Measurements from ENCODE around the gene CIP2A. TPM values are rescaled to one million over a fixed set of nuclear protein-coding genes. Genes with fewer than 3 reads are reported as not detected.
A peak's percentile ranks its signal among the peaks of the same experiment; 100 is the strongest.

Gene CIP2A
- total RNA-seq, 6 experiments from 2014 or later, result 11.6 to 29.8 (median 26.5) TPM

DNA sequence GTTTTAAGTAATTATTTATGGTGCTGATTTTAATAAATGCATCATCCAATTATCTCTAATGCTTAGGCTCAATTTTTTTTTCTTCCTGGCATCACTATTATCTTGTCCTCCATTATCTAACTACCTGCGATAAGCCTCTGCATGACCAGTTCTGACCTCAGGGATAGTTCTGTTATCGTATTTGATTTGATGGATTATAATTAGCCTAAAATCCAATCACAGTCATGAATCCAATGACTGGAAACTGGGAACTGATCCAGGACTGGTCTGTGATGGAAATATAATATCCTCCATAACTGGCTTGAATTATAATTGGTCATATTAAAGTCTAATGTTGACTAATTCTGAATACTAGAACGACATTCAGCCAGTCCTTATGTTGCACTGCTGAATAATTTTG, 80.0 kb downstream of the CIP2A start:
- H3K4me3 Mint-ChIP-seq, result no peak overlapping the region
- no peak overlapping the region for H3K27ac Mint-ChIP-seq
- H3K4me1 Mint-ChIP-seq (ENCODE audit: low read depth), result no peaks in the 10 kb centered on the region
- no peaks in the 10 kb centered on the region for H3K36me3 Mint-ChIP-seq (ENCODE audit: low read depth)
- TF ChIP-seq, protein P1, sequence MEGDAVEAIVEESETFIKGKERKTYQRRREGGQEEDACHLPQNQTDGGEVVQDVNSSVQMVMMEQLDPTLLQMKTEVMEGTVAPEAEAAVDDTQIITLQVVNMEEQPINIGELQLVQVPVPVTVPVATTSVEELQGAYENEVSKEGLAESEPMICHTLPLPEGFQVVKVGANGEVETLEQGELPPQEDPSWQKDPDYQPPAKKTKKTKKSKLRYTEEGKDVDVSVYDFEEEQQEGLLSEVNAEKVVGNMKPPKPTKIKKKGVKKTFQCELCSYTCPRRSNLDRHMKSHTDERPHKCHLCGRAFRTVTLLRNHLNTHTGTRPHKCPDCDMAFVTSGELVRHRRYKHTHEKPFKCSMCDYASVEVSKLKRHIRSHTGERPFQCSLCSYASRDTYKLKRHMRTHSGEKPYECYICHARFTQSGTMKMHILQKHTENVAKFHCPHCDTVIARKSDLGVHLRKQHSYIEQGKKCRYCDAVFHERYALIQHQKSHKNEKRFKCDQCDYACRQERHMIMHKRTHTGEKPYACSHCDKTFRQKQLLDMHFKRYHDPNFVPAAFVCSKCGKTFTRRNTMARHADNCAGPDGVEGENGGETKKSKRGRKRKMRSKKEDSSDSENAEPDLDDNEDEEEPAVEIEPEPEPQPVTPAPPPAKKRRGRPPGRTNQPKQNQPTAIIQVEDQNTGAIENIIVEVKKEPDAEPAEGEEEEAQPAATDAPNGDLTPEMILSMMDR (IDR thresholded peaks at IDR 0.05), result no peak
- no peaks in the 10 kb centered on the region; the same call in none of the 2 replicates for H3K27me3 Mint-ChIP-seq (ENCODE audit: insufficient read depth)
- DNase-seq, result no peak
- no peaks in the 10 kb centered on the region for H3K9me3 Mint-ChIP-seq

DNA sequence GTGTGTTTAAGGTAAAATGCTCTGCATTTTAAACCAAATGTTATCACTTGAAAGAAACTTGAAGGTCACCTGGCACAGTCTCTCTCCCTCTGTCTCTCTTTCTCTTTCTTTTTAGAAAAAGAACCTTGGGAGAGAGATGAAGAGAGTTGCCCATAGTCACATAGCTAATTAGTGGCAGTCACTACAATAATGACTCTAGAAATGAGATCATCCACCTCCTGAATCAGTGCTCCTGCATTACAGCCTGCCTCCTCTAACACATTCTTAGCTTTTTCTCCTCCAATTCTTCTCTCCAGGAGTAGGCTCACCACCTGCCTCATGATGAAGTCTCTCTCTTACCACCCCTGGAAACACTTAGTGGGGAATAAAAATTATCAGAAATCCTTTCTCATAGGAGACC, 81.3 kb downstream of the CIP2A start:
- no peaks in the 10 kb centered on the region for H3K36me3 Mint-ChIP-seq (ENCODE audit: low read depth)
- no peaks in the 10 kb centered on the region for H3K4me1 Mint-ChIP-seq (ENCODE audit: low read depth)
- H3K27ac Mint-ChIP-seq, result no peak overlapping the region
- H3K27me3 Mint-ChIP-seq (ENCODE audit: insufficient read depth), result no peaks in the 10 kb centered on the region; the same call in none of the 2 replicates
- no peaks in the 10 kb centered on the region for H3K9me3 Mint-ChIP-seq
- H3K4me3 Mint-ChIP-seq, result no peak overlapping the region
- DNase-seq, result no peak
- TF ChIP-seq, protein P1 (IDR thresholded peaks at IDR 0.05), result no peak

DNA sequence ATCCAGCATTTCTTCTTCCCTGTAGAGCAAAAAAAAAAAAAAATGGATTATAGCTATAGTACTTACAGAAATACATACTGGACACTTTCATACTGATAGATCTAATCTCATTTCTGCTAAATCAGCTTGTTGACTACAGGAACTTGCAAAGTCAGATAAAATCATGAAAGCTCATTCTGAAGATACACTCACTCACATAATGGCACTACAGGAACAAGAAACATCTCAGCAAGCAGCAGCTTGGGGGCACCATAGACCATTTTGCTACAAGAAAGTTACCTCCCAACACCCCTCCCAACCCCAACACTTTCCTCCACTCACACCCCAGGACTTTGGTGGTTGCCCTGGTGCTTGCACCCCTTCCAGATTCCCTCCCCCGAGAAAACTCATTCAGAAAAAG, 83.4 kb downstream of the CIP2A start:
- TF ChIP-seq, protein P1 (IDR thresholded peaks at IDR 0.05), result no peak
- no peaks in the 10 kb centered on the region for H3K9me3 Mint-ChIP-seq
- no peaks in the 10 kb centered on the region for H3K36me3 Mint-ChIP-seq (ENCODE audit: low read depth)
- peaks cover 7% of the 10 kb centered on the region for H3K27me3 Mint-ChIP-seq (ENCODE audit: insufficient read depth)
- H3K27ac Mint-ChIP-seq, result no peak overlapping the region
- H3K4me3 Mint-ChIP-seq, result no peak overlapping the region
- peaks cover 2% of the 10 kb centered on the region; the same call in 1 of the 2 replicates for H3K4me1 Mint-ChIP-seq (ENCODE audit: low read depth)
- DNase-seq, result no peak

DNA sequence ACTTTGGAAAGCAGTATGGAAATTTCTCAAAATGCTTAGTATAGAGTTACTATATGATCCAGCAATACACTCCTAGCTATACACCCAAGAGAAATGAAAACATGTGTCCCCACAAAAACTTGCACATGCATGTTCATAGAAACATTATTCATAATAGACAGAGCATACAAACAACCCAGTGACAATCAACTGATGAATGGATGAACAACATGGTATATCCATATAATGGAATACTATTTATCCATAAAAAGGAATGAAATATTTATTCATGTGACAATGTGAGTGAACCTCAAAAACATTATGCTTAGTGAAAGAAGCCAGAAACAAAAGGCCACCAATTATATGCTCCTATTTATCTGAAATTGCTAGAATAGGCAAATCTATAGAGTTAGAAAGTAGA, 85.5 kb downstream of the CIP2A start:
- Mint-ChIP-seq H3K4me3 (no peak overlapping the region), H3K9me3 (no peaks in the 10 kb centered on the region), H3K27ac (no peak overlapping the region), H3K27me3 (ENCODE audit: insufficient read depth) (peaks cover 9% of the 10 kb centered on the region), H3K4me1 (ENCODE audit: low read depth) (peaks cover 6% of the 10 kb centered on the region; the same call in 1 of the 2 replicates), H3K36me3 (ENCODE audit: low read depth) (no peaks in the 10 kb centered on the region)
- TF ChIP-seq, protein P1 (IDR thresholded peaks at IDR 0.05), result no peak
- DNase-seq, result no peak

- no peak overlapping the region for H3K4me3 Mint-ChIP-seq
- TF ChIP-seq, protein P1 (IDR thresholded peaks at IDR 0.05), result no peak
- peaks cover 6% of the 10 kb centered on the region; the same call in 1 of the 2 replicates for H3K4me1 Mint-ChIP-seq (ENCODE audit: low read depth)
- DNase-seq, result no peak
- H3K27me3 Mint-ChIP-seq (ENCODE audit: insufficient read depth), result peaks cover 9% of the 10 kb centered on the region
- H3K9me3 Mint-ChIP-seq, result no peaks in the 10 kb centered on the region
- no peak overlapping the region for H3K27ac Mint-ChIP-seq
- no peaks in the 10 kb centered on the region for H3K36me3 Mint-ChIP-seq (ENCODE audit: low read depth)
These were observed 87.7 kb downstream of the CIP2A start for GRCh38 chr3:108501535-108501934.

DNA sequence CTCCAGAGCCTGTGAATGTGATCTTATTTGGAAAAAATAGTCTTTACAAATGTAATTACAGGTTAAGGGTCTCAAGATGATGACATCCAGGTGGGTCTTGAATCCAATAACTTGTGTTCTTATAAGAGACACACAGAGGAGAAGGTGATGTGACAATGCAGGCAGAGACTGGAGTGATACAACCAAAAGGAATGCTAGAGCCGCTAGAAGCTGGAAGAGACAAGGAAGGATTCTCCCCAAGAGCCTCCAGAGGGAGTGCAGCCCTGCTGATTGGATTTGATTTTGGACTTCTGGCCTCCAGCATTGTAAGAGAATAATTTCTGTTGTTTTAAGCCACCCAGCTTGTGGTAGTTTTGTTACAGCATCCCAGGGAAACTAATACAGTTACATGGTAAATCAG, 88.5 kb downstream of the CIP2A start:
- Mint-ChIP-seq H3K4me3 (no peak overlapping the region), H3K27ac (no peak overlapping the region), H3K27me3 (ENCODE audit: insufficient read depth) (peaks cover 9% of the 10 kb centered on the region), H3K36me3 (ENCODE audit: low read depth) (no peaks in the 10 kb centered on the region), H3K9me3 (no peaks in the 10 kb centered on the region), H3K4me1 (ENCODE audit: low read depth) (peaks cover 6% of the 10 kb centered on the region; the same call in 1 of the 2 replicates)
- TF ChIP-seq, protein P1 (IDR thresholded peaks at IDR 0.05), result peak; percentile 29; the same call in 1 of the 2 replicates
- DNase-seq, result peak; percentile 41

Measured in HFFc6 (cell line).